ENCODE results near the gene DNAJC12.
"Not testable (repeated sequence)": the region's sequence is repeated elsewhere in the genome, so short reads cannot be mapped to it uniquely, and the experiment has no call there.

The DNAJC12 gene

GRCh38 chr10:67792653-67793052, 45.3 kb downstream of the DNAJC12 start:
- no peak for DNase-seq (ENCODE audit: low read depth)

GRCh38 chr10:67790534-67791408, 47.2 kb downstream of the DNAJC12 start:
- no peak for DNase-seq (ENCODE audit: low read depth)

- no peak for DNase-seq (ENCODE audit: low read depth)
Observed at GRCh38 chr10:67789769-67790168, 48.2 kb downstream of the DNAJC12 start.

GRCh38 chr10:67788028-67788886, 49.7 kb downstream of the DNAJC12 start:
- peak; percentile 62 for DNase-seq (ENCODE audit: low read depth)

GRCh38 chr10:67785098-67785497, 52.9 kb downstream of the DNAJC12 start:
- DNase-seq (ENCODE audit: low read depth), result no peak

GRCh38 chr10:67784474-67784873, 53.5 kb downstream of the DNAJC12 start:
- no peak for DNase-seq (ENCODE audit: low read depth)

GRCh38 chr10:67783606-67784294, 54.2 kb downstream of the DNAJC12 start:
- DNase-seq (ENCODE audit: low read depth), result no peak

- DNase-seq (ENCODE audit: low read depth), result no peak
Observed at GRCh38 chr10:67782530-67782929, 55.5 kb downstream of the DNAJC12 start.

GRCh38 chr10:67780759-67781538, 57.0 kb downstream of the DNAJC12 start:
- no peak for DNase-seq (ENCODE audit: low read depth)

- DNase-seq (ENCODE audit: low read depth), result not testable (repeated sequence)
Observed at GRCh38 chr10:67780204-67780621, 57.8 kb downstream of the DNAJC12 start.

GRCh38 chr10:67779465-67780203, 58.4 kb downstream of the DNAJC12 start:
- DNase-seq (ENCODE audit: low read depth), result peak; percentile 51

GRCh38 chr10:67776371-67776770, 61.6 kb downstream of the DNAJC12 start:
- DNase-seq (ENCODE audit: low read depth), result no peak

- DNase-seq (ENCODE audit: low read depth), result no peak
Observed at GRCh38 chr10:67775279-67775678, 62.7 kb downstream of the DNAJC12 start.

GRCh38 chr10:67772894-67773511, 65.0 kb downstream of the DNAJC12 start:
- DNase-seq (ENCODE audit: low read depth), result no peak

- no peak for DNase-seq (ENCODE audit: low read depth)
Observed at GRCh38 chr10:67772151-67772550, 65.8 kb downstream of the DNAJC12 start.

- no peak for DNase-seq (ENCODE audit: low read depth)
Observed at GRCh38 chr10:67771200-67771599, 66.8 kb downstream of the DNAJC12 start.

GRCh38 chr10:67770537-67770936, 67.5 kb downstream of the DNAJC12 start:
- DNase-seq (ENCODE audit: low read depth), result no peak

- DNase-seq (ENCODE audit: low read depth), result no peak
Observed at GRCh38 chr10:67767244-67767643, 70.7 kb downstream of the DNAJC12 start.

GRCh38 chr10:67764012-67764822, 73.8 kb downstream of the DNAJC12 start:
- DNase-seq (ENCODE audit: low read depth), result peak; percentile 96
